ENCODE results near the gene KLHL2.
"Not testable (repeated sequence)": the region's sequence is repeated elsewhere in the genome, so short reads cannot be mapped to it uniquely, and the experiment has no call there.

KLHL2 gene

GRCh38 chr4:165229490-165230200, 22.3 kb downstream of the KLHL2 start:
- not testable (repeated sequence) for DNase-seq (ENCODE audit: low read depth in 4 of 4, low spot score in 1 of 4)

GRCh38 chr4:165232623-165233433, 25.5 kb downstream of the KLHL2 start:
- not testable (repeated sequence) for DNase-seq (ENCODE audit: low read depth in 4 of 4, low spot score in 1 of 4)

- DNase-seq (ENCODE audit: low read depth in 4 of 4, low spot score in 1 of 4): no peak
These were observed 27.4 kb downstream of the KLHL2 start for GRCh38 chr4:165234766-165235165.

DNA sequence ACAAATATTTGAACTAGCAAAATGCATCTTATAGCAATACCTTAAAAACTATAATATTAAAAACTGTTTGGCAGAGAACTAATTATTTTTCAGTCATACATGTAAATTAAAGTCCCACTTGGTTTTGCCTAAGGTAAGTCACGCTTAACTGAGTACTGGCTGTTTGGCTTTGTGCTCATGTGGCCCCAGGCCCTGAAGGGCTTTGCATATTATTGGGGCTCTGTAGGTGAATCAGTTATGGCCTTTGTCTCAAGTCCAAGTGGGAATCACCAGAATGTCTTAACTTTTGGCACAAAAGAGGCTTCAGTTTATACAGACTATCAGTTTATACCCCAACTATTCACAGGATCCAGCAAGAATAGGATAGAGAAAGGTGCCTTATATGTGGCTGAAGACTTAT, 29.5 kb downstream of the KLHL2 start:
- DNase-seq (ENCODE audit: low read depth in 4 of 4, low spot score in 1 of 4): not testable (repeated sequence)

DNA sequence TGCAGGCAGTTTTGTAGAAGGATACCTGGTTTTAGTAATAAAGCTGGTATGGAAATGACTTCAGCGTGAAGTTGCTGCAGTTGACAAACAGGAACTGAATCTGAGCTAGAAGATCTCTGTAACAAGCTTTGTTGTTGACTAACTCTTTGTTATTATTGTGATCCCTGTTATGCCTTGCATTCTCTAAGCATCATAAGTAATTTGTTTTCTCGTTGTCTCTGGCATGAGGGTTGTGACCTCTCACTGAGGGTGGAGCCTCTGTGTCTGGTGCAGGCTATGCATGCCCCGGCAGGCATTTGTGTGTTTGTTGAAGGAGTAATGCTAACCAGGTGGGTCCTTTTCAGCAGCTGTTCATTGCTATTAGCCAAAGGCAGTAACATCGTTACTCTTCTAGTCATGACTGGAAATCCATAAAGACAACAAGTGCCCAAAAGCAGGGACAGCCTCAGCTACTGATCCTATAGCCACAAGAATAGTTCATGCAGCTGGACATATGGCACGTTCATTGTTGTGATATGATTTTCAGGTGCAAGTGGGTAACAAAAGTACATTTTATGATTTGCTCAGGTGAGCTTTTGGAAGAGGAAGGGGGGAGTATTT, 30.8 kb downstream of the KLHL2 start:
- DNase-seq (ENCODE audit: low read depth in 4 of 4, low spot score in 1 of 4): not testable (repeated sequence)

DNA sequence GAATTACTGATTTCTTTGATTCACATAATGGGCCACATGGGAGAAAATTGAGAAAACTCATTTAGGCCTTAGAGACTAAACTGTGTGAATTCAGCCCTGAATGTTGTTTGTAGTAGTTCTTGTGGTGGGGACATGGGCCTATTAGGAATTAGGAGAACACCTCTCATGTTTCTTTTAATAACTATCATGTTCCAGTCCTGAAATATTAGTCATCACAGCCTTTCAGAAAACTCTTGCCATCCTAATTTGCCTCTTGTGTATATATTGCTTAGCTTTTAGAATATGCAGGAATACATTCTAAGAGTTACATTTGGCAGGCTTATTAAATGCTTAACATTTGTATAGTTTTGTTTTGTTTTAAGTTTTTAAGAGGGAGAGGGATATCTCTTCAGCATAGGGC, 33.4 kb downstream of the KLHL2 start:
- DNase-seq (ENCODE audit: low read depth in 4 of 4, low spot score in 1 of 4): not testable (repeated sequence)

- DNase-seq (ENCODE audit: low read depth in 4 of 4, low spot score in 1 of 4): not testable (repeated sequence)
These were observed 36.8 kb downstream of the KLHL2 start for GRCh38 chr4:165244148-165244547.

- DNase-seq (ENCODE audit: low read depth in 4 of 4, low spot score in 1 of 4): not testable (repeated sequence)
These were observed 37.3 kb downstream of the KLHL2 start for GRCh38 chr4:165244587-165245186.

DNA sequence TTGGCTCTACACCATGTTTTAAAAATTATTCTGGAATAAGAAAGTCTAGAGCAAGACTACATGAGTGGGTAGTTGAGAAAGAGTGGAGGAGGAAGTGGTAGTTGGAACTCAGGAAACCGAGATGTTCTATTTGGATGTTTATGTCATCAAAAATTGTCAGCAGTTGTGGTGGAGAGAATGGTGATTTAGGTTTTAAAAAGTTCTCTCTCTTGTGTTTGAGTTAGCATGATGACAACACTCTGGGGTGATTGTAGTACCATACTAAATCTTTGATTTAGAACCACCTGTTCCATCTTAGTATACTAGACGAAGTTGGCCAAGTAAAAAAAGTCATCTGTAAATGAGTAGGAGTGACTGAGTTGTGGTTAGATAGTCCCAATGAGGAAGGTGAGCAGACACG, 40.7 kb downstream of the KLHL2 start:
- DNase-seq (ENCODE audit: low read depth in 4 of 4, low spot score in 1 of 4): no peak

GRCh38 chr4:165248904-165249303, 41.5 kb downstream of the KLHL2 start:
- not testable (repeated sequence) for DNase-seq (ENCODE audit: low read depth in 4 of 4, low spot score in 1 of 4)

- not testable (repeated sequence) for DNase-seq (ENCODE audit: low read depth in 4 of 4, low spot score in 1 of 4)
These were observed 47.4 kb downstream of the KLHL2 start for GRCh38 chr4:165254771-165255170.

- peak in 2 of 4 experiments; percentile 14 to 37 for DNase-seq (ENCODE audit: low read depth in 4 of 4, low spot score in 1 of 4)
These were observed 48.1 kb downstream of the KLHL2 start for GRCh38 chr4:165255439-165255838.

DNA sequence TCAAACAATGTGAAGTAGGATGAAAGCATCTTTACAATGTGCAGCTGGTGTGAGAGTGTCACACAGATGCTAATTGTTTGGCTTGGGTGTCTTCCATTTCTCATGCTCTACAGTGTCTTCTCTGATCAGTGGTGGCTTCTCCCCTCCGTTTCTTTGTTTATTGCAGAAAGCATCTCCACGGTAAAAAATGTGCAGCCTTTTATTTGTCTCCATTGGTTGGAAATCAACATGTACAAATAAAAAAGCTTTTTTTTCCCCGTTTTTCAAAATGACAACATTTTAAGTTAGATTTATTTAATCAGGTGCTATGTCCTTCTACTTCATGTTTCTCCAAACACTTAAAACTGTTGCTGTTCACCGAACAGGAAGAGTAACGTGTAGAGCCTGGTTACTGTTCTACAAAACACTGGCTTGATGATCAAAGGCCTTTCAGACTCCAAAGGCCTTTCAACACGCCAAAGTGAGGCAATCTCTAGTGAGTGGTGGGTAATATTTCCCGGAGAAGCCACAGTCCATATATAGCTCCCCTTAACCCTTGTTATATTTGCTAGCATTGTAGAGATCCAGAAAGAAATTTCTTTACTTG, 48.8 kb downstream of the KLHL2 start:
- not testable (repeated sequence) for DNase-seq (ENCODE audit: low read depth in 4 of 4, low spot score in 1 of 4)

GRCh38 chr4:165259776-165260175, 52.4 kb downstream of the KLHL2 start:
- not testable (repeated sequence) for DNase-seq (ENCODE audit: low read depth in 4 of 4, low spot score in 1 of 4)

DNA sequence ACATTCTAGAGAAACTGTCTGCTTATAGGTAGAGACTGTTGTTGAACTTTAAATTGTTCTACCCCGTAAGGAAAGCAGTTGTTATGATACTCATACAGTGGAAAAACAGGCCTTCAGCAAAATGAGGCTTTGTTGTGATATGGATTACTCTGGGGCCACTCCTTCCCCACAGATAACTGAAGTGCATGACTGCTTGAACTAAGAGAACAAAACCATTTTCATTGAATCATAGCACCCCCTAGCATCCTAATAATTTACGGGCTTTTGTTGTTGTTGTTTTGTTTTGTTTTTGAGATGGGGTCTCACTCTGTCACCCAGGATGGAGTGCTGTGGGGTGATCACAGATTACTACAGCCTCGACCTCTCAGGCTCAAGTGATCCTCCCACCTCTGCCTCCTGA, 54.9 kb downstream of the KLHL2 start:
- DNase-seq (ENCODE audit: low read depth in 4 of 4, low spot score in 1 of 4): not testable (repeated sequence)

GRCh38 chr4:165263466-165263865, 56.1 kb downstream of the KLHL2 start:
- DNase-seq (ENCODE audit: low read depth in 4 of 4, low spot score in 1 of 4): not testable (repeated sequence)

DNA sequence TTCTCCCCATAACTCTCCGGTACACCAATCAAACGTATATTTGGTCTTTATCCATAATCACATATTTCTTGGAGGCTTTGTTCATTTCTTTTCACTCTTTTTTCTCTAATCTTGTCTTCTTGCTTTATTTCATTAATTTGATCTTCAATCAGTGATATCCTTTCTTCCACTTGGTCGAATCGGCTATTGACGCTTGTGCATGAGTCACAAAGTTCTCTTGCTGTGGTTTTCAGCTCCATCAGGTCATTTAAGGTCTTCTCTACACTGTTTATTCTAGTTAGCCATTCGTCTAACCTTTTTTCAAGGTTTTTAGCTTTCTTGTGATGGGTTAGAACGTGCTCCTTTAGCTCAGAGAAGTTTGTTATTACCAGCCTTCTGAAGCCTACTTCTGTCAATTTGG, 62.6 kb downstream of the KLHL2 start:
- not testable (repeated sequence) for DNase-seq (ENCODE audit: low read depth in 4 of 4, low spot score in 1 of 4)

GRCh38 chr4:165273443-165273842, 66.1 kb downstream of the KLHL2 start:
- DNase-seq (ENCODE audit: low read depth in 4 of 4, low spot score in 1 of 4): not testable (repeated sequence)

- not testable (repeated sequence) for DNase-seq (ENCODE audit: low read depth in 4 of 4, low spot score in 1 of 4)
These were observed 68.0 kb downstream of the KLHL2 start for GRCh38 chr4:165275357-165275756.

- DNase-seq (ENCODE audit: low read depth in 4 of 4, low spot score in 1 of 4): not testable (repeated sequence)
These were observed 72.2 kb downstream of the KLHL2 start for GRCh38 chr4:165279531-165279930.

- DNase-seq (ENCODE audit: low read depth in 4 of 4, low spot score in 1 of 4): not testable (repeated sequence)
These were observed 77.3 kb downstream of the KLHL2 start for GRCh38 chr4:165284697-165285096.
